HG03103 (cell line): ENCODE results near the gene TEX26.

ENCODE experiments used
- ATAC-seq: cut with Tn5 transposase; IDR thresholded peaks from one replicate; pipeline ENCODE4 v1.9.1; 2021; ENCODE audit warnings: low read depth; ENCODE audit not compliant: unreplicated experiment

The TEX26 gene

DNA sequence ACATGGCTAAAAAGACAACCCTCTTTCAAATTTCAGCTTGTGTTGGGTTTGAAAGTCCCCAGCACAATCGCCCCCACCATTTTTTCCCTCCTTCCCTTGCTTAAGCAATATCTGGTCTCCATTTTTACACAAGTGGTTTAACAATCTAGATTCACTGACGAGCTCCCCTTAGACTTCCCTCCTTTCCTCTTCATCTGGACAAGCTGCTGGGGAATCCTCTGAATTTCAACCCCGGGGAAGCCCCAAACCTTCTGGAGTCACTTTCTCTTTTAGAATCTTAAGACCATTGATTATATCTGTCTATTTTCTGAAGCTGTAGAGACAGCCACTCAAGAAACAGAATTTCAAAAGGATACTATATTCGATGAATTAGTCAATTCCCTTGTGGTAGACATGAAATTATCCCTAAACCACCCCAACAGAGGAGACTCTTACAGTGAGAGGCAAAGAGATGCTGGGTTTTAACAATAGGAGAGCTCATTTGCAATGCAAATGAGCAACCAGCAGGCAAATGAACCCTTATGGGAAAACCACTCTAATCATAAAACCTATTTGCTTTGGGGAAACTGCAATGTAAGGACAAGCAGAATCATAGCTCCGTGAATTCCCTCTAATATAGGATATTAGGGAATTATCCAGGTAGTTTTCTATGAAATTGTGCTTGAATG, 78.9 kb downstream of the TEX26 start:
- no peak for ATAC-seq

DNA sequence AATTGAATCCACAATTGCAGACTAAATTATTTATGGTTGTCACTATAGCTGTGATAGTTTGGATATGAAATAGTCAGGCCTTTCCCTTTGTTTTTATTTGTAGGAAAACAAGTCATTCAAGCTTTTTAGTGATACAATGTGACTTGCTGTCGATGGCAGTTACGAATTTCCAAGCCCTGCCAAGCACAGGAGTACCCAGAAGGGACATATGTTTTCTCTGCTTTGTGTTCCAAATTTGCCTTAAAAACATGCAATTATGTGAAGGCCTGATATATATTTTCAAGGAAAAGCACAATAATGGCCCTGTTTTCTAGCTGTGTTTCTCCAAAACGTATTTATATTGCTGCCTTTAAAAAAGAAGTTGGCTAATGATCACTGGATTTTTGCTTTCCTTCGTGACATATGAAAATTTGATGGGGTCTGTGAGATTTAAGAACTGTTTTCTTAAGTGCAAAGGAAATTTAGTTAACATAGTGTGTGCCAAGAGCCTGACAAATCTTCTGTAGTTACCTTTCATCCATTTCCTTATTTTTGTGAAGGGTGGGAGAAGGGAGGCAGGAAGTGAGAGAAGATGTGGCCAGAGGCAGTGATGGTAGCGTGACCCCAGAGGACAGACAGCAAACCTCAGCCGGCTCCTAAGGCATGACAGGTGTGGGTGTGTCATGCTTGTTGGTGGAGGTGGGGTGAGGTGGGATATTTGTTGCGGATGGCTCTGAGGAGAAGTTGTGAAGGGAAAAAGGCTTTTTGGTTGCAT, 79.6 kb downstream of the TEX26 start:
- no peak for ATAC-seq

DNA sequence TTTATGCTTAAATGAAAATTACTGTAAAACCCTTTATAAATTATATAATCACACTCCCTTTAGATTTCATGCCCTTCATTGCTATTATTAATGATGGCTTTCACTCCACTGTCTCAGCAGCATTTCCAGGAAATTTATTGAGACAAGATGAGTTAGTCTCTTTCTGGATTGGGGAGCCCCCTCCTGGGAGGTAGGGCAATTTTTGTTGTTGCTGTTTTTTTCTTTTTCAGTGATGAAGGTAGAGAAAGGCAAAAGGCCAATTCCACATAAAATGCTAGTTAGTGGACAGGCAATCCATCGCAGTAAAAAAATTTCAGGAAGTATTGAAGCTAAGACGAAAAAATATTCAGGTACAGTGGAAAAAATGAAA, 80.2 kb downstream of the TEX26 start:
- no peak for ATAC-seq

DNA sequence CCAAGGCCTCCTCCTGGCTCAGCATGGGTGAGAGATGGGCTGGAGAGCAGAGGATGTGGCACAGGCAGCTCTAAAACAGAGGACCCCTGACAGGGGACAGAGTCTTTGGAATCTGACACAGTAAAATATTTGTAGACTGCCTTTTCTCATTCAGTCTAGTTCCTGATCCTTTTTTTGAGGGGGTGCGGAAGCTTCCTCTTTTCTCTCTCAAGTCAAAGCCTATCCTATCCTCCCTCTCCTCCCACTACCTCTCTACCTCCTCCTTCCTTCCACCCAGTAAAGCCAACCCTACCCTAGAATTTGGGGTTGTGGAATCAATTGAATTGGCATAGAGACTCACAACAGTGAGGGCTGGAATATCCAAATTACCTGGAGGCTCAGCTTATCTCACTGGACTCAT, 82.0 kb downstream of the TEX26 start:
- ATAC-seq = no peak

DNA sequence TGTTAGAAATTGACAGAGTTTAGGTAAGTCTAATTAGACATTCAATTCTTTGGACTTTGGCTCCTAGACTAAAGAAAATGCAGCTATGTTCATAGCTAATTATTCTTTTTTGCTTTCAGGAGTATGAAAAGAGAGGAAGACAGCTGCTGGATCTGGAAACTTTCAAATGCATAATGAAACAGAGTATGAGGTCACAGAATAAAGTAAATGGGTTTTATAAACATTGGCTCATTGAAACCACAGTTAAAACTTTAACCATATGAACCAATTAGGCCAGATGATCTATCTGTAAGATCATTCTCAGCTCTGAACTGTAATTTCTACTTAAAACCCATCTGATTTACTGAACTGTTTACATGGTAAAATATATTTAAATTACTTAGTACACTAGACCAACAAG, 82.7 kb downstream of the TEX26 start:
- ATAC-seq = no peak

DNA sequence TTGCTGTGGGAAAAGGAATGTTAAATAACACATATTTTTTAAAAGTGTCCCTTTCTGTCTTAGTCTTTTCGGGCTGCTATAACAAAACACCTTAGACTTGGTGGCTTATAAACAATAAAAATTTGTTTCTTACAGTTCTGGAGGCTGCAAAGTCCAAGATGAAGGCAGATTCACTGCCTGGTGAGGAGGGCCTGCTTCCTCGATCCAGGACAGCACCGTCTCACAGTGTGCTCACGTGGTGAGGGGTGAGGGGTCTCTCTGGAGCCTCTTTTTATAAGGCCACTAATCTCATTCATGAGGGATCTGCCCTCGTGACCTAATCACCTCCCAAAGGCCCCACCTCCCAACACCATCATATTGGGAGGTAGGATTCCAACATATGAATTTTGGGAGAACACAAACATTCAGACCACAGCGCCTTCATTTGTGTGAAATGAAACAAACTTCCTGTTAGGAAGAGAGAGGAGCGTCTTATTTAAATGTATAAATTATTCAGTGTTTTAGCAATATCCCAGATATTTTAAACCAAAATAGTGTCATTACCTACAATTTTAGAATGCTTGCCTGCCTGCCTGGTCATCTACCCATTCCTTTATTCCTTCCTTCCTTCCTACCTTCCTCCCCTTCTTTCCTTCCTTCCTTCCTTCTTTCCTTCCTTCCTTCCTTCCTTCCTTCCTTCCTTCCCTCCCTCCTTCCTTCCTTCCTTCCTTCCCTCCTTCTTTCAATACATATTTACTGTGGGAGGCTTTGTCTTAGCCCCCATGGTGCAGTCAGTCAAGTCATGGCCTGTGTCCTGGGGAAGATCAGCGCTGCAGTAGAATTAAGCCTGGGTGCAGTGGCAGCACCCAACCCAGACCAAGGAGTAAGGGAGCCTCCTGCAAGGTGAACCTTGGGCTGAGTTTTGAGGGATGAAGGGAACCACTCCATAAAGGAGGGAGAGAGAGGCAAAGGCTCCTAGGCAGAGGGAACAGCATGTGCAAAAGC, 84.2 kb downstream of the TEX26 start:
- ATAC-seq = no peak

DNA sequence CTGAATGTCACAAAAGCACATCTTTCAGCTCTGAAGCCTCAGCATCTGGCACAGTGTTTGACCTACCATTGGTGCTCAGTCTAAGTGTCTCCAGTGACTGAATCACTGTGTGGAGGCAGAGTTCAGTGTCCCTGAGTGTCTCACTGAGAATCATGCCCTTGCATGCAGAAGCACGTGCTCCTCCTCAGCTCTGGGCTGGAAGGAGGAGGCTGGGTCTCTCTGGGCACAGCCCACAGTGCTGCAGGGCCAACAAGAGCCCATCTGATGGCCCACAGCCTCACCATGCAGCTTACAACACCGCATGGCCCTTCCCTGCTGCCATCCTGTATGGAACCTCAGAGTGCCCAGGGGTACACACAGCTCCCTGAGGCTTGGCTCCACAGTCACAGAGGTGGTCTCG, 86.1 kb downstream of the TEX26 start:
- ATAC-seq = no peak

DNA sequence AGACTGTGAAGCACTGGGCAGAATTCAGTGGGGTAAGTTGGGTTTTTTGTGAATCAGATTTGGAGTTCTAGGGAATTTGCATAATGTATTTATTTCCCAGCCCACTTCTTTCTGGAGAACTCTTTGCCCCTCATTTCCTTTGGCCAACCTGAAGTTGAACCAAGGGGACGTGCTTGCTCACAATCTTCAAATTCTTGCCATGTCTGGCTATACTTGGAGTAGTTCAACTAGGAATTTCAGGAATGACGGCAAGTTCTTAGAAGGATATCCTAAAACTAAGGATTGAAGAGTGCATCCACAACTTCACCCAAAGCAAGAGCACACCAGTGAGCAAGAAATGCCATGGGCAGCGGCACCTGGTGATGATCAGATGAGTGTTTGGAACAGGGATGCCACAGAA, 88.5 kb downstream of the TEX26 start:
- ATAC-seq = no peak

DNA sequence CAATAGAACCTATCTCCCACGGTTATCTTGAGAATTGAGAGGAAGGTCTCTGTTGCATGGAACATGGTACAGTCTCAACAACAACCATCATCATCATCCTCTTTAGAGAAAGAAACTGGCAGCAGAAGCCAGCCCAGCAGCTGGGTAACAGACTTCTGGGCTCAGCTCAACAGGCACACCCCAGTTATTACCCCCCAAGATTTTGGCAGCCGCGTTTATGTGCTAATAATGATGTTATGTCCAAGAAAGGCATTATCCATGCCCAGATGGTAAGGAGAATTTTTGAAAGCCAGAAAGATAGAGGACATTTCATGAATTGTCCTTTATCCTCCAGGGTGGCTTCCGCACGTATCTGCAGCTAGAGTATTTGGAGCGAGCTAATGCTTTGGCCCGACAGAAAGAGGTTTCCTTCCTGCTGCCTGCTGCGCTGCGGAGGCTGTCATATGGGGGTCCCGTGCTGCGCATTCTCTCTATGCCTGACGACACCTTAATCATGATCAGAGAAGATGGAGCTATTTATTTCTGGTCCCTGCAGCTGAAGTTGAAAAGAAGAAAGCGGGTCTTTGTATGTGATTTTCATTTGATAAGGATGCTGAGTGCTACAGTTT, 89.9 kb downstream of the TEX26 start:
- no peak for ATAC-seq

DNA sequence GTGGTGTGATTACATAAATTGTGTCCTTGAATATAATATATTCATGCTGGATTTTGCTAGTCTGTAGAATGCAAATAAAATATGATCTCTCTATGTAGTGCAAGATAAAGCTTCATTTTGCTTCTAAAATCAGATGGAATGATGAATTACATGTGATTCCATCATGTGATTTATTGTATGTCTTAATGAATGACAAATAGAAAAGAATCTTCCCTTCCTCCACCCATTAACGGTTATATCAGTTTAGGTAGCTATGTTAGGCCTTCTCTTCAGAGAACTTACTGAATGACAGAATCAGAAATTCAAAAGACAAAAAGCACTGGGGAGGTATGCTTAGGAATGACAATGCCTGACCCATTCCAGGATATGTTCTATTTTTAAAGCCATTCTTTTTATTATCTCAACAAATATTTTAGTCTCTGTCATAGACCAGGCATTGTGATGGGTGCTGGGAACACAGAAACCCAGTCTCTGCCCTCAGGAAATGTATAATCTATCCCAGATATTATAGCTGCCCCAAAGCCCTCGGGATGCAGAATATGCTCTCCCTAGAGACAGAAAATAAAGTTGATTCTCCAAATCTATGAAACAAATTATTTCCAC, 90.6 kb downstream of the TEX26 start:
- ATAC-seq = no peak
